Skeletal muscle satellite cell (primary cell): ENCODE results near the gene TAF11L14. TPM values are rescaled to one million over a fixed set of nuclear protein-coding genes. Genes with fewer than 3 reads are reported as not detected.

Source experiments
- small RNA-seq: library from RNA; depleted of rRNA; stranded (forward); fragments of <200 nt; gene quantifications from one replicate; pipeline ENCODE3, GENCODE V24; 2012

The TAF11L14 gene

Small RNAs within 50 kb of the gene (small RNA-seq; reads per million reads assigned to genes)
- gene AC233724.1 (not detected), gene AC233724.12 (not detected), gene AC233724.2 (not detected), gene AC233724.3 (not detected), gene AC233724.4 (not detected), gene AC233724.6 (not detected), gene AC233724.7 (not detected)
